ENCODE measurements around the gene GBX1.

DNA sequence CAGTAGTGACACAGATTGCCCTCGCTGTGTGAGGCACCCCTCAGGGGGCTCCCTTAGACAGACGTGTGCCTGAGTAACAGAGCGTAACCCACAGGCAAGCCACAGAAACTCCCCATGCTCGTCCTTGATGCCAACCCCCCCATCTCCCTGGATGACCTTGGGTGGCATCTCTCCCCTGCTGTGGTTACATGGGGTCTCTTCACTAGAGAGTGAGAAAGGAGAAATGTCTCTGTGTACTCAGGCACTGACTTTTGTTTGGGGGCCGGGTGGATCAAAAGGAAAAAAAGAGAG is 20.7 kb upstream of the GBX1 start:
- TF ChIP-seq, protein P1, sequence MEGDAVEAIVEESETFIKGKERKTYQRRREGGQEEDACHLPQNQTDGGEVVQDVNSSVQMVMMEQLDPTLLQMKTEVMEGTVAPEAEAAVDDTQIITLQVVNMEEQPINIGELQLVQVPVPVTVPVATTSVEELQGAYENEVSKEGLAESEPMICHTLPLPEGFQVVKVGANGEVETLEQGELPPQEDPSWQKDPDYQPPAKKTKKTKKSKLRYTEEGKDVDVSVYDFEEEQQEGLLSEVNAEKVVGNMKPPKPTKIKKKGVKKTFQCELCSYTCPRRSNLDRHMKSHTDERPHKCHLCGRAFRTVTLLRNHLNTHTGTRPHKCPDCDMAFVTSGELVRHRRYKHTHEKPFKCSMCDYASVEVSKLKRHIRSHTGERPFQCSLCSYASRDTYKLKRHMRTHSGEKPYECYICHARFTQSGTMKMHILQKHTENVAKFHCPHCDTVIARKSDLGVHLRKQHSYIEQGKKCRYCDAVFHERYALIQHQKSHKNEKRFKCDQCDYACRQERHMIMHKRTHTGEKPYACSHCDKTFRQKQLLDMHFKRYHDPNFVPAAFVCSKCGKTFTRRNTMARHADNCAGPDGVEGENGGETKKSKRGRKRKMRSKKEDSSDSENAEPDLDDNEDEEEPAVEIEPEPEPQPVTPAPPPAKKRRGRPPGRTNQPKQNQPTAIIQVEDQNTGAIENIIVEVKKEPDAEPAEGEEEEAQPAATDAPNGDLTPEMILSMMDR (IDR thresholded peaks at IDR 0.05): no peak
- TF ChIP-seq POLR2A (IDR thresholded peaks at IDR 0.05): no peak

Measured in heart left ventricle (tissue), 13 donors.